T-cell (primary cell): ENCODE data around the gene JDP2. TPM values are rescaled to one million over a fixed set of nuclear protein-coding genes. Genes with fewer than 3 reads are reported as not detected.

Experiments used
- ATAC-seq, 4 experiments: fragments of 200-7000 bp in 3 of 4; fragments of 150-1000 bp in 1 of 4; cut with Tn5 transposase; replicated peaks in 1 of 4; 1 replicate in 3 of 4; 2 replicates in 1 of 4; pipeline ENCODE4 v1.10.0; 2021; ENCODE audit warnings: moderate library complexity in 3 of 4, mild to moderate bottlenecking in 2 of 4, moderate number of reproducible peaks in 1 of 4
- CTCF ChIA-PET, 2 donors: fragments of 300-600 bp; sonication (Branson Sonifier 250); formaldehyde crosslinking; loops; one replicate each; lab custom pipeline; 2022; ENCODE audit warnings: antibody characterized with exemption in 2 of 2; lab: Charles Lee
- POLR2A ChIA-PET, 2 donors: fragments of 300-600 bp; sonication (Branson Sonifier 250); formaldehyde crosslinking; loops; one replicate each; lab custom pipeline; 2022; ENCODE audit warnings: antibody characterized with exemption in 2 of 2; lab: Charles Lee
- DNase-seq, 35 experiments: peaks; one replicate each; pipeline versions ENCODE4 v3.0.0 to v3.0.0-alpha.2; 2013 to 2023
- H3K27ac ChIP-seq: one replicate; pipeline ENCODE4 v1.5.1; 2013; ENCODE audit warnings: low read length
- H3K27me3 ChIP-seq, 2 experiments: replicated peaks in 1 of 2; 1 replicate in 1 of 2; 2 replicates in 1 of 2; pipeline versions ENCODE4 v1.6.1 to v1.7.0; 2013; ENCODE audit warnings: low read length in 1 of 2, mixed read lengths in 1 of 2; ENCODE audit not compliant: control insufficient read depth in 2 of 2, insufficient read depth in 2 of 2; ENCODE audit errors: extremely low read depth in 1 of 2
- H3K36me3 ChIP-seq, 2 donors: 1 replicate in 1 of 2; 2 replicates in 1 of 2; pipeline versions ENCODE4 v1.6.1 to v1.7.0; 2013; ENCODE audit warnings: low read length in 1 of 2; ENCODE audit not compliant: control insufficient read depth in 2 of 2, insufficient read depth in 1 of 2; ENCODE audit errors: extremely low read depth in 1 of 2
- H3K4me1 ChIP-seq, 2 experiments: 1 replicate in 1 of 2; 2 replicates in 1 of 2; pipeline versions ENCODE4 v1.6.1 to v1.7.0; 2013; ENCODE audit warnings: low read length in 2 of 2, mixed read lengths in 1 of 2; ENCODE audit not compliant: insufficient read depth in 2 of 2, control insufficient read depth in 1 of 2; ENCODE audit errors: extremely low read depth in 1 of 2
- H3K4me3 ChIP-seq, 2 donors: 1 replicate in 1 of 2; 2 replicates in 1 of 2; pipeline versions ENCODE4 v1.5.1 to v1.7.0; 2013; ENCODE audit warnings: mild to moderate bottlenecking in 2 of 2, low read length in 1 of 2, moderate library complexity in 1 of 2; ENCODE audit not compliant: control insufficient read depth in 1 of 2; ENCODE audit errors: extremely low read depth in 1 of 2
- H3K9me3 ChIP-seq: 2 replicates; pipeline ENCODE4 v1.7.0; 2013
- H3K27ac Mint-ChIP-seq, 2 donors: one replicate each; pipeline ENCODE4 v1.8.0; 2020 to 2021; ENCODE audit warnings: mild to moderate bottlenecking in 2 of 2, mixed read lengths in 2 of 2
- H3K27me3 Mint-ChIP-seq, 2 donors: one replicate each; pipeline ENCODE4 v1.8.0; 2021 to 2022; ENCODE audit warnings: mixed read lengths in 2 of 2
- H3K36me3 Mint-ChIP-seq: one replicate; pipeline ENCODE4 v1.8.0; 2021; ENCODE audit warnings: mixed read lengths
- H3K4me1 Mint-ChIP-seq, 3 donors: one replicate each; pipeline ENCODE4 v1.8.0; 2020 to 2022; ENCODE audit warnings: mixed read lengths in 3 of 3, mild to moderate bottlenecking in 1 of 3
- H3K4me3 Mint-ChIP-seq, 3 donors: one replicate each; pipeline ENCODE4 v1.8.0; 2020 to 2022; ENCODE audit warnings: mild to moderate bottlenecking in 3 of 3, mixed read lengths in 3 of 3, moderate library complexity in 3 of 3
- H3K9me3 Mint-ChIP-seq, 3 donors: one replicate each; pipeline ENCODE4 v1.8.0; 2020 to 2022; ENCODE audit warnings: mixed read lengths in 3 of 3
- WGBS: methylation state at CpG from one replicate; pipeline ENCODE4 v1.1.5; 2013; ENCODE audit warnings: missing lambda C conversion rate; ENCODE audit not compliant: insufficient coverage; 5-methylcytosine and 5-hydroxymethylcytosine counted together
- total RNA-seq, 35 experiments: library from RNA in 6 of 35; stranded (reverse) in 6 of 35; fragments of 120-200 nt in 1 of 35; gene quantifications; one replicate each; pipeline versions ENCODE4 v1.2.1 to v1.2.4 and lab custom pipeline; 2013 to 2026

Gene JDP2
- total RNA-seq, 5 donors from 2014 or later (not counting 1 experiment from before 2014, with no cell fraction given) = 0.45 to 0.93 (median 0.76) TPM

GRCh38 chr14:75437201-75438143 lies 9.7 kb downstream of the JDP2 start:
- no peak overlapping the region for H3K4me3 Mint-ChIP-seq
- Histone ChIP-seq H3K36me3 (no peaks in the 10 kb centered on the region), H3K4me3 (no peak overlapping the region), H3K27ac (no peak overlapping the region), H3K4me1 (peaks cover 6 to 14% of the 10 kb centered on the region in 2 experiments), H3K27me3 (peaks cover 0 to 17% of the 10 kb centered on the region in 2 experiments), H3K9me3 (no peaks in the 10 kb centered on the region)
- H3K27ac Mint-ChIP-seq = no peak overlapping the region
- DNase-seq (no peak), ATAC-seq (no peak)
- H3K4me1 Mint-ChIP-seq = peaks cover 5 to 14% (median 10%) of the 10 kb centered on the region in 3 donors
- H3K9me3 Mint-ChIP-seq = no peaks in the 10 kb centered on the region
- peaks cover 0 to 3% of the 10 kb centered on the region in 2 donors for H3K27me3 Mint-ChIP-seq
- 88% methylated on average over 11 of the region's 14 CpGs for WGBS
- CTCF ChIA-PET = interaction anchor here in 1 of 2 donors (0.7 kb wide), 1 partner anchor 59 kb away, joined by 9 read pairs; no protein-coding TSS in a partner anchor
- POLR2A ChIA-PET = interaction anchor here in 1 of 2 donors (0.7 kb wide), 1 partner anchor 66 kb away, joined by 14 read pairs; no protein-coding TSS in a partner anchor
- H3K36me3 Mint-ChIP-seq = peaks cover 1% of the 10 kb centered on the region

GRCh38 chr14:75438486-75439080 lies 10.8 kb downstream of the JDP2 start:
- no peaks in the 10 kb centered on the region for H3K36me3 Mint-ChIP-seq
- H3K4me1 ChIP-seq = peaks cover 6 to 14% of the 10 kb centered on the region in 2 experiments
- H3K27ac ChIP-seq = no peak overlapping the region
- H3K4me1 Mint-ChIP-seq = peaks cover 5 to 14% (median 10%) of the 10 kb centered on the region in 3 donors
- ATAC-seq = no peak
- H3K27me3 ChIP-seq = peaks cover 0 to 17% of the 10 kb centered on the region in 2 experiments
- H3K4me3 ChIP-seq = no peak overlapping the region
- no peaks in the 10 kb centered on the region for H3K9me3 ChIP-seq
- H3K9me3 Mint-ChIP-seq = no peaks in the 10 kb centered on the region
- H3K27me3 Mint-ChIP-seq = peaks cover 0 to 2% of the 10 kb centered on the region in 2 donors
- 89% methylated on average over 13 of the region's 16 CpGs for WGBS
- POLR2A ChIA-PET = no interaction called here
- no peaks in the 10 kb centered on the region for H3K36me3 ChIP-seq
- DNase-seq = no peak
- H3K27ac Mint-ChIP-seq = no peak overlapping the region
- CTCF ChIA-PET = no interaction called here
- no peak overlapping the region for H3K4me3 Mint-ChIP-seq

GRCh38 chr14:75439989-75440388 lies 12.2 kb downstream of the JDP2 start:
- Mint-ChIP-seq H3K9me3 (no peaks in the 10 kb centered on the region), H3K4me3 (no peak overlapping the region), H3K27ac (no peak overlapping the region), H3K27me3 (peaks cover 0 to 3% of the 10 kb centered on the region in 2 donors), H3K36me3 (no peaks in the 10 kb centered on the region), H3K4me1 (peaks cover 5 to 13% (median 10%) of the 10 kb centered on the region in 3 donors)
- Histone ChIP-seq H3K27ac (no peak overlapping the region), H3K4me3 (no peak overlapping the region), H3K9me3 (no peaks in the 10 kb centered on the region), H3K4me1 (peaks cover 6 to 14% of the 10 kb centered on the region in 2 experiments), H3K27me3 (peaks cover 0 to 20% of the 10 kb centered on the region in 2 experiments), H3K36me3 (no peaks in the 10 kb centered on the region)
- 84% methylated on average over 12 of the region's 13 CpGs for WGBS
- no peak for DNase-seq
- POLR2A ChIA-PET = no interaction called here
- no peak for ATAC-seq
- CTCF ChIA-PET = interaction anchor here in 1 of 2 donors (0.5 kb wide), 1 partner anchor 176 kb away, joined by 3 read pairs; no protein-coding TSS in a partner anchor

GRCh38 chr14:75440733-75441477 lies 13.1 kb downstream of the JDP2 start:
- Mint-ChIP-seq H3K9me3 (no peaks in the 10 kb centered on the region), H3K27me3 (peaks cover 0 to 3% of the 10 kb centered on the region in 2 donors), H3K36me3 (no peaks in the 10 kb centered on the region), H3K4me3 (no peak overlapping the region), H3K27ac (no peak overlapping the region), H3K4me1 (peaks cover 0 to 4% (median 3%) of the 10 kb centered on the region in 3 donors)
- H3K4me1 ChIP-seq = peaks cover 0 to 8% of the 10 kb centered on the region in 2 experiments
- WGBS = 95% methylated on average over 10 of the region's 14 CpGs
- ATAC-seq (no peak), DNase-seq (no peak)
- no peak overlapping the region for H3K27ac ChIP-seq
- ChIA-PET POLR2A (no interaction called here), CTCF (no interaction called here)
- peaks cover 0 to 22% of the 10 kb centered on the region in 2 experiments for H3K27me3 ChIP-seq
- no peak overlapping the region for H3K4me3 ChIP-seq
- H3K36me3 ChIP-seq = no peaks in the 10 kb centered on the region
- no peaks in the 10 kb centered on the region for H3K9me3 ChIP-seq

- no peak overlapping the region for H3K27ac ChIP-seq
- H3K4me3 ChIP-seq = no peak overlapping the region
- ChIA-PET CTCF (interaction anchor here in 1 of 2 donors (0.6 kb wide), 1 partner anchor 1254 kb away, joined by 3 read pairs; no protein-coding TSS in a partner anchor), POLR2A (no interaction called here)
- H3K27me3 ChIP-seq = peaks cover 0 to 22% of the 10 kb centered on the region in 2 experiments
- Mint-ChIP-seq H3K27ac (no peak overlapping the region), H3K4me3 (no peak overlapping the region), H3K27me3 (peaks cover 0 to 3% of the 10 kb centered on the region in 2 donors), H3K4me1 (no peaks in the 10 kb centered on the region), H3K36me3 (no peaks in the 10 kb centered on the region), H3K9me3 (no peaks in the 10 kb centered on the region)
- H3K4me1 ChIP-seq = peaks cover 0 to 2% of the 10 kb centered on the region in 2 experiments
- no peaks in the 10 kb centered on the region for H3K36me3 ChIP-seq
- DNase-seq (no peak), ATAC-seq (no peak)
- H3K9me3 ChIP-seq = no peaks in the 10 kb centered on the region
- WGBS = 83% methylated on average over 3 of the region's 6 CpGs
Observed at GRCh38 chr14:75441728-75442127, 13.9 kb downstream of the JDP2 start.
